HepG2 (cell line): ENCODE measurements around the gene ZMYND8. TPM values are rescaled to one million over a fixed set of nuclear protein-coding genes. Genes with fewer than 3 reads are reported as not detected.

Experiments
- ELF1 ChIP-seq: sonication (generic); formaldehyde crosslinking; IDR thresholded peaks from 2 replicates; pipeline ENCODE4 v1.4.0; 2020; ENCODE audit warnings: missing genetic modification reagents
- GATAD2A ChIP-seq: IDR thresholded peaks from 2 replicates; pipeline ENCODE4 v1.6.1; 2016
- KDM4B ChIP-seq: sonication (generic); formaldehyde crosslinking; IDR thresholded peaks from 2 replicates; pipeline ENCODE4 v1.4.0; 2020; ENCODE audit warnings: missing genetic modification reagents
- NFATC3 ChIP-seq: sonication (generic); formaldehyde crosslinking; IDR thresholded peaks from 2 replicates; pipeline ENCODE4 v1.5.1; 2020; ENCODE audit warnings: mild to moderate bottlenecking, missing genetic modification reagents
- NR2F6 ChIP-seq, 2 experiments: IDR thresholded peaks; 2 replicates each; pipeline ENCODE4 v1.6.1; 2016; ENCODE audit warnings: antibody characterized with exemption in 1 of 2, mild to moderate bottlenecking in 1 of 2
- PPARG ChIP-seq: conservative IDR thresholded peaks from 2 replicates; pipeline ENCODE4 v1.6.1; 2016; ENCODE audit warnings: missing biosample characterization, missing genetic modification reagents
- SIX1 ChIP-seq: sonication (generic); formaldehyde crosslinking; IDR thresholded peaks from 2 replicates; pipeline ENCODE4 v1.4.0; 2020; ENCODE audit warnings: missing genetic modification reagents, borderline replicate concordance
- ZBTB42 ChIP-seq: sonication (generic); formaldehyde crosslinking; IDR thresholded peaks from 2 replicates; pipeline ENCODE4 v1.5.0; 2020; ENCODE audit warnings: mild to moderate bottlenecking, missing genetic modification reagents
- ZFP90 ChIP-seq: sonication (generic); formaldehyde crosslinking; IDR thresholded peaks from 2 replicates; pipeline ENCODE4 v1.8.0; 2022; ENCODE audit warnings: missing genetic modification reagents, mild to moderate bottlenecking, inconsistent platforms, borderline replicate concordance
- polyA plus RNA-seq, 8 experiments: library from polyadenylated mRNA; depleted of rRNA in 3 of 8; stranded (reverse) in 7 of 8; unstranded in 1 of 8; fragments of >200 nt; fragmentation: Illumina TruSeq in 4 of 8; extraction: Trizol in 4 of 8; gene quantifications; 2 replicates each; pipeline versions ENCODE4 v1.2.1 to v1.2.3, GENCODE V29; 2011 to 2016; ENCODE audit warnings: low read depth in 4 of 8, missing spikeins in 1 of 8, mixed read lengths in 1 of 8; ENCODE audit not compliant: insufficient read depth in 1 of 8
- total RNA-seq, 5 experiments: library from RNA; depleted of rRNA; stranded (reverse); fragments of >200 nt; fragmentation: Illumina TruSeq; extraction: Trizol; gene quantifications; 2 replicates each; pipeline ENCODE4 v1.2.3, GENCODE V29; 2016; ENCODE audit warnings: low read depth in 1 of 5
- TF ChIP-seq, protein P1 (sequence below): sonication (generic); formaldehyde crosslinking; IDR thresholded peaks from 2 replicates; pipeline ENCODE4 v1.8.0; 2022; ENCODE audit warnings: mild to moderate bottlenecking, missing genetic modification reagents, moderate library complexity
- TF ChIP-seq, protein P2 (sequence below): sonication (generic); formaldehyde crosslinking; IDR thresholded peaks from 2 replicates; pipeline ENCODE4 v1.4.0; 2020; ENCODE audit warnings: missing genetic modification reagents, borderline replicate concordance
- TF ChIP-seq, protein P3 (sequence below): sonication (generic); formaldehyde crosslinking; conservative IDR thresholded peaks from 2 replicates; pipeline ENCODE4 v1.5.0; 2020; ENCODE audit warnings: missing genetic modification reagents
- TF ChIP-seq, protein P4 (sequence below): sonication (generic); formaldehyde crosslinking; IDR thresholded peaks from 2 replicates; pipeline ENCODE4 v1.4.0; 2020; ENCODE audit warnings: missing genetic modification reagents
- TF ChIP-seq, protein P5 (sequence below), 2 experiments: sonication (generic) in 1 of 2; formaldehyde crosslinking in 1 of 2; IDR thresholded peaks; 2 replicates each; pipeline versions ENCODE4 v1.4.0 to v1.6.1; 2016 to 2020; ENCODE audit warnings: borderline replicate concordance in 1 of 2, low read depth in 1 of 2, mild to moderate bottlenecking in 1 of 2, missing genetic modification reagents in 1 of 2
- TF ChIP-seq, protein P6 (sequence below): sonication (generic); formaldehyde crosslinking; IDR thresholded peaks from 2 replicates; pipeline ENCODE4 v1.4.0; 2020; ENCODE audit warnings: mild to moderate bottlenecking, missing genetic modification reagents

ZMYND8 gene
- total and polyA plus RNA-seq, 2 of the 13 experiments (the other 11 are each of a cell fraction or from before 2014, with no cell fraction given), result 53.9 to 84.7 TPM

DNA sequence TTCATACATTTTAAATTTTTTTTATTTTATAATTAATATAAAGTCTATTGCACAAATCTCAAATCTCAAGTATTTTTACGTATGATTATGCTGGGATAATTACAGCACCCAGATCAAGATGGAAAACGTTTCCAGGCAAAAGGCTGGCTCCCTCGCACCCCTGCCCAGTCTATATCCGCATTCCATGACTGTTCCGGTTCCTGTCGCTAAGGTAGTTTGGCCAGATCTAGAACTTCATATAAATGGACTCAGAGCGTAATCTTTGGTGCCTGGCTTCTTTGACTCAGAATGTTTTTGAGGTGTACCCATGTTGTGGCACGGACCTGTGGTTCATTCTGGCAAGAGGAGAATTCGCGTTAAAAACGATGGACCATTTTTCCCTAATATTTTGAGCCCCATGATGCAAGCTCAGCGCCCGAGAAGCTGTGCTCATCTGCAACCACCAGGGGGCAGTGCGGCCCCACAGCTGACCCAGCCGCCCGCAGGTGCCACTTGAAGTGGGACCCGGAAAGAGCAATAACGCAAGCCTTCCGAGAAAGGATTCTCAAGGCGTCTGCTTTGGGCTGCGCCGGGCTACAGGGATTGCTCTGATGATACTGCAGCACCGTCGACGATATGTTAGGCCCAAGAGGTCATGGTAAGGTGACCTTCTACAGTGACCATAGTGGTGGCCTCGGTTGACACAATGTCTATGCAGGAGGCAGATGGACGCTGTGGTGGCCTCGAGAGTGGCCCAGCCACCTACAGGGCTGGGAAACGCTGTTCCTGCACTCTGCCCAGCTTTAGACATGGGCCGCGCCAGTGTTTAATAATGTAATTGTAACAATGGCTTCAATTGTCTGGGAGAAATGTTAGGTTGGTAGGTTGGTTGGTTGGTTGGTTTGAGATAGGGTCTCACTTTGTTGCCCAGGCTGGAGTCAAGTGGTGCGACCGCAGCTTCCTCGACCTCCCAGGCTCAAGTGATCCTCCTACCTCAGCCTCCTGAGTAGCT, 160.1 kb downstream of the ZMYND8 start (continued):
- TF ChIP-seq, protein P1, sequence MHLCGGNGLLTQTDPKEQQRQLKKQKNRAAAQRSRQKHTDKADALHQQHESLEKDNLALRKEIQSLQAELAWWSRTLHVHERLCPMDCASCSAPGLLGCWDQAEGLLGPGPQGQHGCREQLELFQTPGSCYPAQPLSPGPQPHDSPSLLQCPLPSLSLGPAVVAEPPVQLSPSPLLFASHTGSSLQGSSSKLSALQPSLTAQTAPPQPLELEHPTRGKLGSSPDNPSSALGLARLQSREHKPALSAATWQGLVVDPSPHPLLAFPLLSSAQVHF (CRISPR knock-in tag), result no peak
- TF ChIP-seq KDM4B (peak; percentile 86), GATAD2A (peak; percentile 85), PPARG (CRISPR knock-in tag) (peak; percentile 52; the same call in 1 of the 2 replicates), ELF1 (CRISPR knock-in tag) (peak; percentile 80), ZFP90 (peak; percentile 79; the same call in 1 of the 2 replicates), NFATC3 (CRISPR knock-in tag) (0 out of 2 replicates have a peak, but pooled peaks have one; percentile 15), NR2F6 (IDR thresholded peaks at IDR 0.05) (peak; percentile 70), NR2F6 (CRISPR knock-in tag; IDR thresholded peaks at IDR 0.05) (peak; percentile 69), ZBTB42 (no peak), SIX1 (CRISPR knock-in tag) (peak; percentile 66; the same call in 1 of the 2 replicates)
- TF ChIP-seq, protein P2, sequence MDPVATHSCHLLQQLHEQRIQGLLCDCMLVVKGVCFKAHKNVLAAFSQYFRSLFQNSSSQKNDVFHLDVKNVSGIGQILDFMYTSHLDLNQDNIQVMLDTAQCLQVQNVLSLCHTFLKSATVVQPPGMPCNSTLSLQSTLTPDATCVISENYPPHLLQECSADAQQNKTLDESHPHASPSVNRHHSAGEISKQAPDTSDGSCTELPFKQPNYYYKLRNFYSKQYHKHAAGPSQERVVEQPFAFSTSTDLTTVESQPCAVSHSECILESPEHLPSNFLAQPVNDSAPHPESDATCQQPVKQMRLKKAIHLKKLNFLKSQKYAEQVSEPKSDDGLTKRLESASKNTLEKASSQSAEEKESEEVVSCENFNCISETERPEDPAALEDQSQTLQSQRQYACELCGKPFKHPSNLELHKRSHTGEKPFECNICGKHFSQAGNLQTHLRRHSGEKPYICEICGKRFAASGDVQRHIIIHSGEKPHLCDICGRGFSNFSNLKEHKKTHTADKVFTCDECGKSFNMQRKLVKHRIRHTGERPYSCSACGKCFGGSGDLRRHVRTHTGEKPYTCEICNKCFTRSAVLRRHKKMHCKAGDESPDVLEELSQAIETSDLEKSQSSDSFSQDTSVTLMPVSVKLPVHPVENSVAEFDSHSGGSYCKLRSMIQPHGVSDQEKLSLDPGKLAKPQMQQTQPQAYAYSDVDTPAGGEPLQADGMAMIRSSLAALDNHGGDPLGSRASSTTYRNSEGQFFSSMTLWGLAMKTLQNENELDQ (CRISPR knock-in tag), result peak; percentile 48; the same call in 1 of the 2 replicates
- TF ChIP-seq, protein P3, sequence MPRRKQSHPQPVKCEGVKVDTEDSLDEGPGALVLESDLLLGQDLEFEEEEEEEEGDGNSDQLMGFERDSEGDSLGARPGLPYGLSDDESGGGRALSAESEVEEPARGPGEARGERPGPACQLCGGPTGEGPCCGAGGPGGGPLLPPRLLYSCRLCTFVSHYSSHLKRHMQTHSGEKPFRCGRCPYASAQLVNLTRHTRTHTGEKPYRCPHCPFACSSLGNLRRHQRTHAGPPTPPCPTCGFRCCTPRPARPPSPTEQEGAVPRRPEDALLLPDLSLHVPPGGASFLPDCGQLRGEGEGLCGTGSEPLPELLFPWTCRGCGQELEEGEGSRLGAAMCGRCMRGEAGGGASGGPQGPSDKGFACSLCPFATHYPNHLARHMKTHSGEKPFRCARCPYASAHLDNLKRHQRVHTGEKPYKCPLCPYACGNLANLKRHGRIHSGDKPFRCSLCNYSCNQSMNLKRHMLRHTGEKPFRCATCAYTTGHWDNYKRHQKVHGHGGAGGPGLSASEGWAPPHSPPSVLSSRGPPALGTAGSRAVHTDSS (CRISPR knock-in tag), result no peak
- TF ChIP-seq, protein P4, sequence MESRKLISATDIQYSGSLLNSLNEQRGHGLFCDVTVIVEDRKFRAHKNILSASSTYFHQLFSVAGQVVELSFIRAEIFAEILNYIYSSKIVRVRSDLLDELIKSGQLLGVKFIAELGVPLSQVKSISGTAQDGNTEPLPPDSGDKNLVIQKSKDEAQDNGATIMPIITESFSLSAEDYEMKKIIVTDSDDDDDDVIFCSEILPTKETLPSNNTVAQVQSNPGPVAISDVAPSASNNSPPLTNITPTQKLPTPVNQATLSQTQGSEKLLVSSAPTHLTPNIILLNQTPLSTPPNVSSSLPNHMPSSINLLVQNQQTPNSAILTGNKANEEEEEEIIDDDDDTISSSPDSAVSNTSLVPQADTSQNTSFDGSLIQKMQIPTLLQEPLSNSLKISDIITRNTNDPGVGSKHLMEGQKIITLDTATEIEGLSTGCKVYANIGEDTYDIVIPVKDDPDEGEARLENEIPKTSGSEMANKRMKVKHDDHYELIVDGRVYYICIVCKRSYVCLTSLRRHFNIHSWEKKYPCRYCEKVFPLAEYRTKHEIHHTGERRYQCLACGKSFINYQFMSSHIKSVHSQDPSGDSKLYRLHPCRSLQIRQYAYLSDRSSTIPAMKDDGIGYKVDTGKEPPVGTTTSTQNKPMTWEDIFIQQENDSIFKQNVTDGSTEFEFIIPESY (CRISPR knock-in tag), result peak; percentile 96
- TF ChIP-seq, protein P5, sequence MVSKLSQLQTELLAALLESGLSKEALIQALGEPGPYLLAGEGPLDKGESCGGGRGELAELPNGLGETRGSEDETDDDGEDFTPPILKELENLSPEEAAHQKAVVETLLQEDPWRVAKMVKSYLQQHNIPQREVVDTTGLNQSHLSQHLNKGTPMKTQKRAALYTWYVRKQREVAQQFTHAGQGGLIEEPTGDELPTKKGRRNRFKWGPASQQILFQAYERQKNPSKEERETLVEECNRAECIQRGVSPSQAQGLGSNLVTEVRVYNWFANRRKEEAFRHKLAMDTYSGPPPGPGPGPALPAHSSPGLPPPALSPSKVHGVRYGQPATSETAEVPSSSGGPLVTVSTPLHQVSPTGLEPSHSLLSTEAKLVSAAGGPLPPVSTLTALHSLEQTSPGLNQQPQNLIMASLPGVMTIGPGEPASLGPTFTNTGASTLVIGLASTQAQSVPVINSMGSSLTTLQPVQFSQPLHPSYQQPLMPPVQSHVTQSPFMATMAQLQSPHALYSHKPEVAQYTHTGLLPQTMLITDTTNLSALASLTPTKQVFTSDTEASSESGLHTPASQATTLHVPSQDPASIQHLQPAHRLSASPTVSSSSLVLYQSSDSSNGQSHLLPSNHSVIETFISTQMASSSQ (IDR thresholded peaks at IDR 0.05; ENCODE audit: low read depth), result peak; percentile 10; the same call in 1 of the 2 replicates
- TF ChIP-seq, protein P5 (CRISPR knock-in tag; IDR thresholded peaks at IDR 0.05; ENCODE audit: borderline replicate concordance), result no peak
- TF ChIP-seq, protein P6, sequence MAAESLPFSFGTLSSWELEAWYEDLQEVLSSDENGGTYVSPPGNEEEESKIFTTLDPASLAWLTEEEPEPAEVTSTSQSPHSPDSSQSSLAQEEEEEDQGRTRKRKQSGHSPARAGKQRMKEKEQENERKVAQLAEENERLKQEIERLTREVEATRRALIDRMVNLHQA (CRISPR knock-in tag), result 0 out of 2 replicates have a peak, but pooled peaks have one; percentile 62
